SK-N-SH (cell line): ENCODE results near the gene PRICKLE3. TPM values are rescaled to one million over a fixed set of nuclear protein-coding genes. Genes with fewer than 3 reads are reported as not detected.

Source experiments
- CTCF ChIA-PET: fragments of 300-600, 350-600 bp; formaldehyde crosslinking; extraction: SDS; loops from one replicate; lab custom pipeline; 2021; lab: Yijun Ruan, JAX
- POLR2A ChIA-PET: fragments of 350-600 bp; sonication (Branson Sonifier 250); formaldehyde crosslinking; extraction: SDS; loops from one replicate; lab custom pipeline; 2020; ENCODE audit warnings: antibody characterized with exemption, inconsistent platforms; lab: Yijun Ruan, JAX
- DNase-seq: peaks from one replicate; pipeline ENCODE4 v3.0.0; 2012
- H2AFZ ChIP-seq: fragments of 200-600 bp; sonication (generic); 2 replicates; pipeline ENCODE4 v1.8.1; 2016; ENCODE audit warnings: antibody characterized with exemption, mild to moderate bottlenecking, low read depth
- H3F3A ChIP-seq: fragments of 200-600 bp; sonication (generic); replicated peaks from 2 replicates; pipeline ENCODE3; 2016; ENCODE audit warnings: antibody characterized with exemption, mild to moderate bottlenecking; ENCODE audit not compliant: insufficient read depth
- H3K27ac ChIP-seq, 2 experiments: fragments of 200-500 bp in 1 of 2; fragments of 200-600 bp in 1 of 2; sonication (Bioruptor generic) in 1 of 2; sonication (generic), shearing (Covaris generic) in 1 of 2; 2 replicates each; pipeline versions ENCODE4 v1.5.1 to v1.6.1; 2014 to 2016; ENCODE audit warnings: low read depth in 2 of 2, inconsistent platforms in 1 of 2, low read length in 1 of 2, mild to moderate bottlenecking in 1 of 2, mixed read lengths in 1 of 2
- H3K27me3 ChIP-seq: fragments of 200-600 bp; sonication (generic), shearing (Covaris generic); 2 replicates; pipeline ENCODE4 v1.6.1; 2016; ENCODE audit warnings: mixed run types; ENCODE audit not compliant: insufficient read depth
- H3K36me3 ChIP-seq, 2 experiments: fragments of 200-500 bp in 1 of 2; fragments of 200-600 bp in 1 of 2; sonication (Bioruptor generic) in 1 of 2; sonication (generic) in 1 of 2; replicated peaks in 1 of 2; 2 replicates each; pipeline versions ENCODE3 to v1.5.1; 2014 to 2016; ENCODE audit warnings: low read length in 1 of 2, mild to moderate bottlenecking in 1 of 2; ENCODE audit not compliant: insufficient read depth in 2 of 2, control insufficient read depth in 1 of 2
- H3K4me1 ChIP-seq, 2 experiments: fragments of 200-500 bp in 1 of 2; fragments of 200-600 bp in 1 of 2; sonication (Bioruptor generic) in 1 of 2; sonication (generic), shearing (Covaris generic) in 1 of 2; 2 replicates each; pipeline versions ENCODE4 v1.5.1 to v1.6.1; 2014 to 2016; ENCODE audit warnings: low read depth in 1 of 2, low read length in 1 of 2, mixed run types in 1 of 2; ENCODE audit not compliant: insufficient read depth in 2 of 2, control insufficient read depth in 1 of 2
- H3K4me2 ChIP-seq: fragments of 200-600 bp; sonication (generic), shearing (Covaris generic); 2 replicates; pipeline ENCODE4 v1.6.1; 2017; ENCODE audit warnings: mixed run types
- H3K4me3 ChIP-seq, 2 experiments: fragments of 200-500 bp in 1 of 2; fragments of 200-600 bp in 1 of 2; sonication (Bioruptor generic) in 1 of 2; sonication (generic), shearing (Covaris generic) in 1 of 2; 2 replicates each; pipeline versions ENCODE4 v1.5.1 to v1.8.1; 2014 to 2016; ENCODE audit warnings: low read depth in 2 of 2, inconsistent platforms in 1 of 2, low read length in 1 of 2, mild to moderate bottlenecking in 1 of 2, mixed read lengths in 1 of 2, moderate library complexity in 1 of 2
- H3K79me2 ChIP-seq: fragments of 200-600 bp; sonication (generic); 2 replicates; pipeline ENCODE4 v1.8.1; 2017; ENCODE audit warnings: mild to moderate bottlenecking; ENCODE audit not compliant: insufficient read depth
- H3K9ac ChIP-seq: fragments of 200-600 bp; sonication (generic); 2 replicates; pipeline ENCODE4 v1.6.1; 2017; ENCODE audit warnings: mixed run types
- H3K9me2 ChIP-seq: fragments of 200-600 bp; sonication (generic); 2 replicates; pipeline ENCODE4 v1.6.1; 2017; ENCODE audit warnings: mixed run types
- H3K9me3 ChIP-seq: fragments of 200-600 bp; sonication (generic); 2 replicates; pipeline ENCODE4 v1.6.1; 2017; ENCODE audit warnings: mixed run types, mild to moderate bottlenecking, moderate library complexity
- H4K20me1 ChIP-seq: fragments of 200-600 bp; sonication (generic); 2 replicates; pipeline ENCODE4 v1.6.1; 2017; ENCODE audit warnings: mild to moderate bottlenecking, mixed run types; ENCODE audit not compliant: insufficient read depth
- EP300 ChIP-seq, 2 experiments: IDR thresholded peaks; 2 replicates each; pipeline versions ENCODE4 v1.4.0 to v1.6.1; 2012; ENCODE audit warnings: borderline replicate concordance in 1 of 2, low read depth in 1 of 2, low read length in 1 of 2
- EZH2phosphoT487 ChIP-seq: fragments of 200-600 bp; sonication (generic); IDR thresholded peaks from 2 replicates; pipeline ENCODE4 v1.6.1; 2017; ENCODE audit warnings: low read depth, mixed run types, mild to moderate bottlenecking, antibody characterized with exemption, moderate library complexity, borderline replicate concordance
- FOSL2 ChIP-seq: IDR thresholded peaks from 2 replicates; pipeline ENCODE4 v1.4.0; 2012; ENCODE audit warnings: low read depth, mild to moderate bottlenecking, moderate library complexity, borderline replicate concordance
- FOXJ3 ChIP-seq: sonication (generic); formaldehyde crosslinking; IDR thresholded peaks from 2 replicates; pipeline ENCODE4 v1.5.1; 2020; ENCODE audit warnings: mild to moderate bottlenecking, missing genetic modification reagents
- GABPA ChIP-seq: IDR thresholded peaks from 2 replicates; pipeline ENCODE4 v1.4.0; 2012; ENCODE audit warnings: low read depth, mild to moderate bottlenecking
- JUND ChIP-seq: IDR thresholded peaks from 2 replicates; pipeline ENCODE4 v1.4.0; 2012
- MAX ChIP-seq: IDR thresholded peaks from 2 replicates; pipeline ENCODE4 v1.4.0; 2012; ENCODE audit warnings: low read depth
- MXI1 ChIP-seq: IDR thresholded peaks from 2 replicates; pipeline ENCODE4 v1.6.1; 2012; ENCODE audit warnings: mild to moderate bottlenecking, low read depth, low read length, improper control_type of control experiment
- NRF1 ChIP-seq: IDR thresholded peaks from 2 replicates; pipeline ENCODE4 v1.6.1; 2012; ENCODE audit warnings: low read depth, mild to moderate bottlenecking, low read length
- POLR2AphosphoS5 ChIP-seq: IDR thresholded peaks from 2 replicates; pipeline ENCODE4 v1.6.1; 2012; ENCODE audit warnings: low read depth, low read length
- RFX5 ChIP-seq: IDR thresholded peaks from 2 replicates; pipeline ENCODE4 v1.6.1; 2012; ENCODE audit warnings: mild to moderate bottlenecking, improper control_type of control experiment, low read length
- RXRA ChIP-seq: IDR thresholded peaks from 2 replicates; pipeline ENCODE4 v1.4.0; 2012; ENCODE audit warnings: low read depth, mild to moderate bottlenecking, borderline replicate concordance
- SMC3 ChIP-seq: IDR thresholded peaks from 2 replicates; pipeline ENCODE4 v1.6.1; 2012; ENCODE audit warnings: low read depth, low read length, improper control_type of control experiment
- TAF1 ChIP-seq: IDR thresholded peaks from 2 replicates; pipeline ENCODE4 v1.6.1; 2012; ENCODE audit warnings: low read depth, mild to moderate bottlenecking, low read length, moderate library complexity, borderline replicate concordance
- TCF12 ChIP-seq: IDR thresholded peaks from 2 replicates; pipeline ENCODE4 v1.4.0; 2012
- ZBTB33 ChIP-seq: IDR thresholded peaks from 2 replicates; pipeline ENCODE4 v1.4.0; 2012; ENCODE audit warnings: low read depth, borderline replicate concordance
- WGBS: methylation state at CpG from one replicate; pipeline ENCODE4 v1.1.6; 2017; ENCODE audit warnings: low lambda C conversion rate; 5-methylcytosine and 5-hydroxymethylcytosine counted together
- polyA plus RNA-seq, 3 experiments: library from polyadenylated mRNA; depleted of rRNA; stranded (reverse); fragments of >200 nt; gene quantifications; 2 replicates each; pipeline ENCODE4 v1.2.3, GENCODE V29; 2012
- TF ChIP-seq, protein P1 (sequence below): fragments of 200-600 bp; sonication (generic); IDR thresholded peaks from 2 replicates; pipeline ENCODE4 v1.6.1; 2017; ENCODE audit warnings: antibody characterized with exemption, mild to moderate bottlenecking, moderate library complexity

The PRICKLE3 gene
- polyA plus RNA-seq, 1 of the 3 experiments (the other 2 are of a cell fraction) = 0.07 TPM

- Histone ChIP-seq H3K9ac (no peak overlapping the region), H3K36me3 (no peaks in the 10 kb centered on the region), H3K79me2 (no peaks in the 10 kb centered on the region), H3K9me2 (no peaks in the 10 kb centered on the region), H3K4me2 (no peak overlapping the region), H3K9me3 (no peaks in the 10 kb centered on the region), H2AFZ (no peak overlapping the region), H3K4me1 (peaks cover 0 to 4% of the 10 kb centered on the region in 2 experiments; a peak in 1 of 4 replicates), H3K27ac (no peak overlapping the region), H3K27me3 (peaks cover 8% of the 10 kb centered on the region; the same call in 1 of the 2 replicates), H4K20me1 (no peaks in the 10 kb centered on the region), H3F3A (no peaks in the 10 kb centered on the region), H3K4me3 (no peak overlapping the region)
- DNase-seq = no peak
- CTCF ChIA-PET = no interaction called here
- TF ChIP-seq SMC3 (no peak), ZBTB33 (no peak), GABPA (no peak), RXRA (no peak), POLR2AphosphoS5 (no peak), NRF1 (no peak), TAF1 (no peak), FOSL2 (no peak), EZH2phosphoT487 (no peak), JUND (no peak), MXI1 (no peak), TCF12 (no peak), EP300 (IDR thresholded peaks at IDR 0.05; ENCODE audit: borderline replicate concordance in 1 of 2, low read depth in 1 of 2, low read length in 1 of 2) (no peak), FOXJ3 (no peak)
- 51% methylated on average over 2 of the region's 2 CpGs for WGBS
- POLR2A ChIA-PET = no interaction called here
Observed at GRCh38 chrX:49160908-49161307, 25.3 kb downstream of the PRICKLE3 start.

- no peak for DNase-seq
- Histone ChIP-seq H3F3A (peaks cover 3% of the 10 kb centered on the region), H3K4me2 (no peak overlapping the region), H3K27me3 (peaks cover 8% of the 10 kb centered on the region; the same call in 1 of the 2 replicates), H3K4me1 (no peaks in the 10 kb centered on the region; a peak in 1 of 4 replicates), H3K27ac (no peak overlapping the region), H2AFZ (no peak overlapping the region), H3K9ac (no peak overlapping the region), H3K9me2 (no peaks in the 10 kb centered on the region), H3K4me3 (no peak overlapping the region), H3K79me2 (no peaks in the 10 kb centered on the region), H3K9me3 (no peaks in the 10 kb centered on the region), H3K36me3 (no peaks in the 10 kb centered on the region), H4K20me1 (no peaks in the 10 kb centered on the region)
- TF ChIP-seq MAX (no peak), FOXJ3 (no peak), RFX5 (no peak), MXI1 (no peak), TCF12 (no peak)
- TF ChIP-seq, protein P1, sequence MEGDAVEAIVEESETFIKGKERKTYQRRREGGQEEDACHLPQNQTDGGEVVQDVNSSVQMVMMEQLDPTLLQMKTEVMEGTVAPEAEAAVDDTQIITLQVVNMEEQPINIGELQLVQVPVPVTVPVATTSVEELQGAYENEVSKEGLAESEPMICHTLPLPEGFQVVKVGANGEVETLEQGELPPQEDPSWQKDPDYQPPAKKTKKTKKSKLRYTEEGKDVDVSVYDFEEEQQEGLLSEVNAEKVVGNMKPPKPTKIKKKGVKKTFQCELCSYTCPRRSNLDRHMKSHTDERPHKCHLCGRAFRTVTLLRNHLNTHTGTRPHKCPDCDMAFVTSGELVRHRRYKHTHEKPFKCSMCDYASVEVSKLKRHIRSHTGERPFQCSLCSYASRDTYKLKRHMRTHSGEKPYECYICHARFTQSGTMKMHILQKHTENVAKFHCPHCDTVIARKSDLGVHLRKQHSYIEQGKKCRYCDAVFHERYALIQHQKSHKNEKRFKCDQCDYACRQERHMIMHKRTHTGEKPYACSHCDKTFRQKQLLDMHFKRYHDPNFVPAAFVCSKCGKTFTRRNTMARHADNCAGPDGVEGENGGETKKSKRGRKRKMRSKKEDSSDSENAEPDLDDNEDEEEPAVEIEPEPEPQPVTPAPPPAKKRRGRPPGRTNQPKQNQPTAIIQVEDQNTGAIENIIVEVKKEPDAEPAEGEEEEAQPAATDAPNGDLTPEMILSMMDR = no peak
- POLR2A ChIA-PET = no interaction called here
- CTCF ChIA-PET = interaction anchor here (0.7 to 1.0 kb wide), 2 partner anchors 32 to 36 kb away, joined by 3 read pairs; no protein-coding TSS in a partner anchor
- 70% methylated on average over 12 of the region's 25 CpGs for WGBS
Observed at GRCh38 chrX:49157194-49157593, 29.0 kb downstream of the PRICKLE3 start.
